Activated CD4-positive, alpha-beta T cell treated with anti-CD3 and anti-CD28 coated beads, Interleukin-2, amount 10 ng/mL, durations not matched to agents 7 days and 5 days (primary cell): ENCODE measurements around the gene TEAD2. TPM values are rescaled to one million over a fixed set of nuclear protein-coding genes. Genes with fewer than 3 reads are reported as not detected.
"Not testable (repeated sequence)": the region's sequence is repeated elsewhere in the genome, so short reads cannot be mapped to it uniquely, and the experiment has no call there.

ENCODE experiments used
- CTCF ChIA-PET: fragments of 350-600 bp; sonication (Branson Sonifier 250); formaldehyde crosslinking; loops from one replicate; lab custom pipeline; 2021; ENCODE audit warnings: antibody characterized with exemption; lab: Charles Lee
- POLR2A ChIA-PET: fragments of 350-600 bp; sonication (Branson Sonifier 250); formaldehyde crosslinking; loops from one replicate; lab custom pipeline; 2021; ENCODE audit warnings: antibody characterized with exemption; lab: Charles Lee
- DNase-seq: peaks from one replicate; pipeline ENCODE4 v3.0.0-alpha.2; 2020
- H3K27ac Mint-ChIP-seq: one replicate; pipeline ENCODE4 v1.8.0; 2021; ENCODE audit warnings: mild to moderate bottlenecking, moderate library complexity, mixed read lengths
- H3K27me3 Mint-ChIP-seq: one replicate; pipeline ENCODE4 v1.8.0; 2021; ENCODE audit warnings: mixed read lengths
- H3K36me3 Mint-ChIP-seq: one replicate; pipeline ENCODE4 v1.8.0; 2021; ENCODE audit warnings: low read depth, mixed read lengths
- H3K4me1 Mint-ChIP-seq: one replicate; pipeline ENCODE4 v1.8.0; 2021; ENCODE audit warnings: mixed read lengths
- H3K4me3 Mint-ChIP-seq: one replicate; pipeline ENCODE4 v1.8.0; 2021; ENCODE audit warnings: mild to moderate bottlenecking, moderate library complexity, mixed read lengths
- H3K9me3 Mint-ChIP-seq: one replicate; pipeline ENCODE4 v1.8.0; 2021; ENCODE audit warnings: mixed read lengths
- total RNA-seq, 2 experiments: library from RNA; stranded (reverse); gene quantifications; one replicate each; pipeline ENCODE4 v1.2.3, GENCODE V29; 2021

The TEAD2 gene
- total RNA-seq, 2 experiments from 2014 or later, result not detected

GRCh38 chr19:49332691-49333417 is 29.4 kb downstream of the TEAD2 start:
- H3K4me1 Mint-ChIP-seq, result peaks cover 81% of the 10 kb centered on the region
- CTCF ChIA-PET, result interaction anchor here (0.9 to 2.2 kb wide), 5 partner anchors 12 to 340 kb away, joined by 3 to 6 read pairs (median 3); partner anchors contain the start of genes GYS1 and RUVBL2
- DNase-seq, POLR2A ChIA-PET, H3K27me3 Mint-ChIP-seq, H3K9me3 Mint-ChIP-seq: not testable (repeated sequence)
- H3K27ac Mint-ChIP-seq, result peak overlapping the region; percentile 88
- H3K4me3 Mint-ChIP-seq, result peak overlapping the region; percentile 100
- peaks cover 55% of the 10 kb centered on the region for H3K36me3 Mint-ChIP-seq

- Mint-ChIP-seq H3K4me3 (no peak overlapping the region), H3K4me1 (peaks cover 78% of the 10 kb centered on the region), H3K27ac (peak overlapping the region; percentile 88), H3K36me3 (peaks cover 54% of the 10 kb centered on the region), H3K9me3 (no peaks in the 10 kb centered on the region), H3K27me3 (no peaks in the 10 kb centered on the region)
- ChIA-PET POLR2A (no interaction called here), CTCF (interaction anchor here (0.6 to 2.2 kb wide), 3 partner anchors 13 to 516 kb away, joined by 3 to 6 read pairs (median 3); no protein-coding TSS in a partner anchor)
- peak; percentile 79 for DNase-seq
Measured at GRCh38 chr19:49331616-49332055, 30.6 kb downstream of the TEAD2 start.

GRCh38 chr19:49331187-49331586 is 31.0 kb downstream of the TEAD2 start:
- DNase-seq, POLR2A ChIA-PET, H3K9me3 Mint-ChIP-seq: not testable (repeated sequence)

GRCh38 chr19:49328741-49329140 is 33.5 kb downstream of the TEAD2 start:
- no peak overlapping the region for H3K27ac Mint-ChIP-seq
- H3K36me3 Mint-ChIP-seq, result peaks cover 51% of the 10 kb centered on the region
- CTCF ChIA-PET, result interaction anchor here (0.6 to 1.9 kb wide), 3 partner anchors 19 to 268 kb away, joined by 3 to 10 read pairs (median 5); no protein-coding TSS in a partner anchor
- no peak overlapping the region for H3K4me3 Mint-ChIP-seq
- no peaks in the 10 kb centered on the region for H3K9me3 Mint-ChIP-seq
- POLR2A ChIA-PET, result no interaction called here
- DNase-seq, result no peak
- no peaks in the 10 kb centered on the region for H3K27me3 Mint-ChIP-seq
- H3K4me1 Mint-ChIP-seq, result peaks cover 63% of the 10 kb centered on the region

More at GRCh38 chr19:49331187-49331586, 31.0 kb downstream of the TEAD2 start:
- H3K36me3 Mint-ChIP-seq, result peaks cover 52% of the 10 kb centered on the region
- CTCF ChIA-PET, result interaction anchor here (0.6 to 1.0 kb wide), 2 partner anchors 227 to 517 kb away, joined by 3 read pairs; no protein-coding TSS in a partner anchor
- H3K4me3 Mint-ChIP-seq, H3K27me3 Mint-ChIP-seq: not testable (repeated sequence)
- H3K4me1 Mint-ChIP-seq, result peaks cover 76% of the 10 kb centered on the region
- H3K27ac Mint-ChIP-seq, result peak overlapping the region; percentile 88

DNA sequence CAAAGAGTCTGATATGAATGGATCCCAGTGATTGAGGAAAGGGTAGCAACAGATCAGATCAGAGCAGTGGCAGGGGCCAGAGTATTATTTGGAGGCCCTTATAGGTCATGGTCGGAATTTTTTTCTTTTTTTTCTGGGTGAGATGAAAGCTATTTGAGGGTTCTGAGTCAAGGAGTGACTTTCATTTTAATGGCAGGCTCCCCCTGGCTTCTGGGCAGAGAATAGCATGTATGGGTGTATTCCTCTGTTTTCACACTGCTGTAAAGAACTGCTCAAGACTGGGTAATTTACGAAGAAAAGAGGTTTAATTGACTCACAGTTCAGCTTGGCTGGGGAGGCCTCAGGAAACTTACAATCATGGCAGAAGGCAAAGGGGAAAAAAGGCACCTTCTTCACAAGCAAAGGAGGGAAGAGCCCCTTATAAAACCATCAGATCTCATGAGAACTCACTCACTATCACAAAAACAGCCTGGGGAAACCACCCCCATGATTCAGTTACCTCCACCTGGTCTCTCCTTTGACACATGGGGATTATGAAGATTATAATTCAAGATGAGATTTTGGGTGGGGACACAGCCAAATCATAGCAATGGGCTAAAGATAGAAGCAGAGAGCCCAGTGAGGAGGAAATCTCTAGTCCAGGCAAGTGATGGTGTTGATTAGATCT is 34.2 kb downstream of the TEAD2 start:
- Mint-ChIP-seq H3K27ac (peak overlapping the region; percentile 4), H3K27me3 (no peaks in the 10 kb centered on the region), H3K4me3 (no peak overlapping the region), H3K36me3 (peaks cover 48% of the 10 kb centered on the region), H3K9me3 (no peaks in the 10 kb centered on the region), H3K4me1 (peaks cover 56% of the 10 kb centered on the region)
- ChIA-PET CTCF (interaction anchor here (0.6 to 1.9 kb wide), 2 partner anchors 31 to 390 kb away, joined by 3 to 10 read pairs; no protein-coding TSS in a partner anchor), POLR2A (no interaction called here)
- peak; percentile 61 for DNase-seq

DNA sequence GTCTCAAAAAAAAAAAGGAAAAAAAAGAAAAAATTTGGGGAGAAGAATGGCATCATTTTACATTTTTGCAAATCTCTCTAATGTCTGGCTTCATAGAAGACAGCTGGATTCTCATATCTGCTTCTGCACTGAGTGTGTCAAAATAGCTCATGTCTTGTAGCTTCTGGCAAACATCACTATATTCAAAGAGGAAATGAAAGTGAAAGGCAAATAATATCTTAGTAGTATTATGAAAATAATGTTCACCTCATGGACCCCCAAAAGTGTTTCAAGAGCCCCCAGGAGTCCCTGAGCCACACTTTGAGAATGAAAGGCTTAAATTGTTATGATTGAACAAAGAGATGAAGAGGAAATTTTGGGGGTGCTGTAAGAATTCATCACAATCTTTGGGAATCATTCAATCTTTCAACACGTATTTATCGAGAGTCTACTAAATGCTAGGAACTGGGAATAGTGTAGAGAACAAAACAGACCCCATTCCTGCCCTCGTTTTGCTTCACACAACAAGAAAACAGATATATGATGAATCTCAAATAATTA is 36.0 kb downstream of the TEAD2 start:
- H3K4me1 Mint-ChIP-seq, result peaks cover 38% of the 10 kb centered on the region
- POLR2A ChIA-PET, result interaction anchor here (0.6 kb wide), 1 partner anchor 153 kb away, joined by 9 read pairs; no protein-coding TSS in a partner anchor
- no peaks in the 10 kb centered on the region for H3K9me3 Mint-ChIP-seq
- no peaks in the 10 kb centered on the region for H3K27me3 Mint-ChIP-seq
- H3K27ac Mint-ChIP-seq, result peak overlapping the region; percentile 82
- H3K36me3 Mint-ChIP-seq, result peaks cover 50% of the 10 kb centered on the region
- no peak overlapping the region for H3K4me3 Mint-ChIP-seq
- no peak for DNase-seq
- CTCF ChIA-PET, result interaction anchor here (0.6 to 1.2 kb wide), 3 partner anchors 25 to 99 kb away, joined by 3 to 5 read pairs (median 3); no protein-coding TSS in a partner anchor

- CTCF ChIA-PET, result interaction anchor here (0.6 to 1.2 kb wide), 3 partner anchors 25 to 98 kb away, joined by 3 to 5 read pairs (median 3); no protein-coding TSS in a partner anchor
- not testable (repeated sequence) for DNase-seq, H3K4me3 Mint-ChIP-seq, H3K27ac Mint-ChIP-seq, H3K9me3 Mint-ChIP-seq, H3K27me3 Mint-ChIP-seq
- H3K4me1 Mint-ChIP-seq, result peaks cover 34% of the 10 kb centered on the region
- POLR2A ChIA-PET, result interaction anchor here (0.6 kb wide), 1 partner anchor 154 kb away, joined by 9 read pairs; no protein-coding TSS in a partner anchor
- H3K36me3 Mint-ChIP-seq, result peaks cover 47% of the 10 kb centered on the region
Measured at GRCh38 chr19:49325756-49326155, 36.5 kb downstream of the TEAD2 start.

- CTCF ChIA-PET, result interaction anchor here (0.5 to 1.2 kb wide), 3 partner anchors 10 to 47 kb away, joined by 3 to 5 read pairs (median 3); no protein-coding TSS in a partner anchor
- POLR2A ChIA-PET, result no interaction called here
- DNase-seq, result no peak
- Mint-ChIP-seq H3K4me1 (peaks cover 28% of the 10 kb centered on the region), H3K27me3 (no peaks in the 10 kb centered on the region), H3K4me3 (no peak within 1 kb of the TSS), H3K36me3 (peaks cover 47% of the 10 kb centered on the region), H3K9me3 (no peaks in the 10 kb centered on the region), H3K27ac (no peak within 1 kb of the TSS)
Measured at GRCh38 chr19:49324801-49325576, 37.2 kb downstream of the TEAD2 start, which contains the start of gene SLC6A16. SLC6A16 (minus strand) TSS chr19:49325191; CDS start chr19:49311347, 13,844 bp downstream.

DNA sequence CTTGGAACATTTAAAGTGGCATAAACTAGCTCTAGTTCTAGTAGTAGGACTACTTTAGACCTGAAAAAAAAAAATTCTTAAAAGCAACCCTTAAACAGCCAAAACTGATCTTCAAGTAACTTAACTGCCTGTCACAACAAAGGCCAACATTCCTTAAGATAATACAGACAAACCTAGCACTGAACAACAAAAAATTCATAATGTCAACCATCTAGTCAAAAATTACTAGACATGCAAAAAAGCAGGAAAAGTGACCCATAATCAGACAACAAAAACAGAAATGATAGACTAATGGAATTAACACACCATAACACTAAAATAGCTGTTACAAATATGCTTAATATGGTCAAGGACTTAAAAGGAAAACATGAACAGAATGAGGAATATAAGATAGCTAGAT is 43.9 kb downstream of the TEAD2 start:
- ChIA-PET CTCF (interaction anchor here (0.6 kb wide), 1 partner anchor 185 kb away, joined by 3 read pairs; no protein-coding TSS in a partner anchor), POLR2A (no interaction called here)
- peaks cover 13% of the 10 kb centered on the region for H3K4me1 Mint-ChIP-seq
- no peaks in the 10 kb centered on the region for H3K27me3 Mint-ChIP-seq
- H3K27ac Mint-ChIP-seq, result no peak overlapping the region
- H3K9me3 Mint-ChIP-seq, result peaks cover 15% of the 10 kb centered on the region
- no peak for DNase-seq
- peaks cover 46% of the 10 kb centered on the region for H3K36me3 Mint-ChIP-seq
- no peak overlapping the region for H3K4me3 Mint-ChIP-seq

DNA sequence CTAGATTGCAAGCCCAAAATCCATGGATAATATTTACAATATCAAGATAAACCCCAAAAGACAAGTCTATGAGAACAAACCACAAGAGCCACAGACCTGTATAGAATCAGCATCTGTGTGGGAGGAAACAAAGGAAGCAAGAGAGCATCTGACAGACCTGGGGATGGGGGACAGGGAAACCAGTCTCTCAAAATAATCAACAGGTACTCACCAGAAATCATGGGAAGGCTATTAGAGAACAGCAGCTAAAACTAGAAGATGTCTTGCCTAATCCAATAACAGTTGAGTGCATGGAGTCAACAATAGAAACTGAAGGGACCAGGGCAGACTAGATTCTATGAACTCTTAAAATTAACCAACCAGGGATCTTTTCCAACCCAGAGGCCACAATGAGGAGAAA is 45.9 kb downstream of the TEAD2 start:
- H3K27ac Mint-ChIP-seq, result no peak overlapping the region
- H3K9me3 Mint-ChIP-seq, result peaks cover 15% of the 10 kb centered on the region
- peaks cover 36% of the 10 kb centered on the region for H3K36me3 Mint-ChIP-seq
- H3K27me3 Mint-ChIP-seq, result no peaks in the 10 kb centered on the region
- ChIA-PET CTCF (interaction anchor here (0.6 kb wide), 1 partner anchor 80 kb away, joined by 3 read pairs; no protein-coding TSS in a partner anchor), POLR2A (no interaction called here)
- DNase-seq, result no peak
- peaks cover 13% of the 10 kb centered on the region for H3K4me1 Mint-ChIP-seq
- no peak overlapping the region for H3K4me3 Mint-ChIP-seq

GRCh38 chr19:49315111-49315510 is 47.1 kb downstream of the TEAD2 start:
- Mint-ChIP-seq H3K9me3 (peaks cover 15% of the 10 kb centered on the region), H3K4me1 (peaks cover 13% of the 10 kb centered on the region), H3K27me3 (no peaks in the 10 kb centered on the region), H3K27ac (no peak overlapping the region), H3K36me3 (peaks cover 34% of the 10 kb centered on the region), H3K4me3 (no peak overlapping the region)
- ChIA-PET POLR2A (no interaction called here), CTCF (interaction anchor here (0.6 kb wide), 1 partner anchor 10 kb away, joined by 3 read pairs; no protein-coding TSS in a partner anchor)
- no peak for DNase-seq
